Activated CD8-positive, alpha-beta memory T cell treated with anti-CD3 and anti-CD28 coated beads for 48 hours (primary cell): ENCODE data around the gene CRABP1.

Experiments
- DNase-seq, 3 experiments: peaks; one replicate each; pipeline ENCODE4 v3.0.0-alpha.2; 2020; ENCODE audit warnings: low read depth in 2 of 3, low spot score in 2 of 3

Gene CRABP1

GRCh38 chr15:78316283-78317083 lies 23.7 kb upstream of the CRABP1 start:
- no peak for DNase-seq

GRCh38 chr15:78317145-78317836 lies 22.9 kb upstream of the CRABP1 start:
- DNase-seq, result no peak

- no peak for DNase-seq
Observed at GRCh38 chr15:78319588-78319987, 20.6 kb upstream of the CRABP1 start.

- no peak for DNase-seq
Observed at GRCh38 chr15:78320183-78320582, 20.0 kb upstream of the CRABP1 start.

DNA sequence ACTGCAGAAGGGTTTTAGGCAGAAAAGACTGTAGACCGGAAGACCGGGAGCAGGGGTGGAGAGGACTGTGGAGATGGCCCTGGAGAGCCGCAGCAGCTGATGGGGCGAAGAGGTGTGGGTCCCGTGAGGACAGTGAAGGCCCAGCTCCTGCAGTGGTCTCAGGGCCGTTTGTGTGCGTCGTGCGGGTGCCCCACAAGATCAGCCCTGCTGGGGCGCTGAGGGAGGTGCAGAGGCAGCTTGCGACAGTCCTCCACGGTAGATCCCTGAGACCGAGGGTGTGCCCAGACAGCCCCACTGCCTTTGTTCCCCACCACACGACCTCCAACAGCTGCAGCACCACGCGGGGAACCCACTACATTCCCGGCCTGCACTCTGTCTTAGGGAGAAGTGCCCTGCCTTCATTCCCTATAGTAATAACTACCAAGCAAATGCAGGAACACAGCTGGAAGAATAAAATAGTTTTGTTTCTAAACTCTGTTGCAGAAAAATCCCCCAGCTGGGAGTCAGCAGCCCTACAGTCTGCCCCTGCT lies 19.0 kb upstream of the CRABP1 start:
- no peak for DNase-seq

DNA sequence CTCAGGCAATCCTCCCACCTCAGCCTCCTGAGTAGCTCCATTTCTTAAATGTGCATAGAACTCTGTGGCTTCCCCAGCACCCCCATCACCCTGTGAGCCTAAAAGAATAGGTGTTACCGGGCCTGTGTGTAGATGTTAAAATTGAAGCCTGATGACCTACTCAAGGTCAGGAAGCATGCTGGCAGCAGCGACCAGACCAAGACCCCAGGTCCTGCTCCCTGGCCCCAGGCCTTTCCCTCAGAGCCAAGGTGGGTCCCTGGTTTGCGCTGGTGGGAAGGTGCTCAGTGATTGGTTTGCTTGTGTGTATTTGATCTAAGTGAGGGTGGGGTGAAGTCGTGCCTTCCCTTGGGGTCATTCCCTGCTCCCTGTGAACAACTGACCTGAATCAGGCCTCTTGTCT lies 18.4 kb upstream of the CRABP1 start:
- no peak for DNase-seq

GRCh38 chr15:78322243-78322642 lies 17.9 kb upstream of the CRABP1 start:
- DNase-seq, result no peak

GRCh38 chr15:78322724-78323521 lies 17.2 kb upstream of the CRABP1 start:
- no peak for DNase-seq

GRCh38 chr15:78323693-78324092 lies 16.5 kb upstream of the CRABP1 start:
- DNase-seq, result no peak

DNA sequence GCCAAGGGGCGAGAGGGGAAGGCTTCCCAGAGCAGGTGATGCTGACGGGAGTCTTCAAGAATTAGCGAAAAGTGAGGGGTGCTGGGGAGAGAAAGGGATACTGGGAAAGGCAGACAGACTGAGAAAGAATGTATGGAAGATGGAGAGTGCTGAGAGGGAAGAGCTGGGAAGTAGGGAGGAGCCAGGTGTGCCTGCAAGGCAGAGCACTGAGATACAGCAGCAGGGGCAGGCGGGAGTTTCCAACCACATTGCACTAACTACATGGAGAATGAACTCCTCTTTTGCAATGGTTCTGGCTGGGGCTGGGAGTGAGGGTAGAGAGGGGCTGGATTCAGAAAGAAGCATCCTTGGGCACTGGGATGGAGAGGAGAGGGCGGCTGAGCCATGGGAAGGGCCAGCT lies 16.0 kb upstream of the CRABP1 start:
- DNase-seq, result no peak

DNA sequence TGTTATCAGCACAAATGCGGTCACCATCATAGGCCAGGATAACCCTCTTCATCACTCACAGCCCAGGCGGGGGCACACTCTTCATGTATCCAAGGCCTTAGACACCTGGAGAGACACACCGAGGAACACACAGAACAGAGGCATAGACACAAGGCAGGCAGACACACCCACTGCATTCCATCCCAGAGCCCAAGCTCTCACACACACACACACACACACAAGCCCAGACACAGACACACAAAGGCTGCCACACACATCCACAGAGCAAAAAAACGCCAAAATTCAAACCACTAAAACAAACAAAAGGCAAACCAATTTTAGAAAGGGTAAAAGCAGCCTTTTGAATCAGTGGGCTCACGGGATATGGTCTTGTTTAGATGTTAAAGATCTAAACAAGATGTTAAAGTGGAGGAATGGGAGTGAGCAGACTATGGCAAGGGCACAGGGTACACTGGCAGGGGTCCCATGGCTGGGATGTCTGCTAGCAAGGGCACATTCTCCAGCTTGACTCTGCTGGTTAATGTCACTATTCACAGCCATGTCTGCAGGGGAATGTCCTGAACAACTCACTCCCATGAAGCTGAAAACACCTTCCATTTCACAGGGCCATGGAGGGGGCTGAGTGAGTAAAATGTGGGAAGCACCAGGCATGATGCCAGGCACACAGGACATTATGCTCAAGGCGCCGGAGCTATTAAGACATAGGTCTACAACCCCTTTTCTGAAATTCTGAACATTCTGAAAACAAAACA lies 14.9 kb upstream of the CRABP1 start:
- DNase-seq, result no peak

GRCh38 chr15:78327466-78327865 lies 12.7 kb upstream of the CRABP1 start:
- DNase-seq, result no peak

- DNase-seq, result no peak
Observed at GRCh38 chr15:78329625-78330024, 10.5 kb upstream of the CRABP1 start.

- no peak for DNase-seq
Observed at GRCh38 chr15:78334845-78335244, 5.3 kb upstream of the CRABP1 start.

- no peak for DNase-seq
Observed at GRCh38 chr15:78335985-78336384, 4.2 kb upstream of the CRABP1 start.

- no peak for DNase-seq
Observed at GRCh38 chr15:78338781-78339180, 1.4 kb upstream of the CRABP1 start.

DNA sequence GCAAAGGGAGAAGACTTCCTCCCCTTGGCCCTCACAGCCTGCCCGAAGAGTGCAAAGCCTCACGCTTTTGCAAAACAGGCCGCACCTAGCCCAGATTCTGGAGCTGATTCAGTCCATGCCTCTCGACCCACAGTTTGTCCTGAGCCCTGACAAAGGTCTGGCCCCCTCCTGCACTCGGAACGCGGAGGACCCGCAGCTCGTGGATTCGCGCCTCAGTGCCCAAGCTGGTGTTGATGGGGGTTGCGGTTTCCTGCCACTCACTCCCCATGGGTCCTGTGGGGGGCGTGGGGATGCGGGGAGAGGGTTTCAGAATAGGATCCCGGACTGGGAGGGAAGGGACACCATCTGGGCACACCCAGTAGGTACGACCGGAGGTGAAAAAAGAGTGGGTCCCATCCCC lies 594 bp upstream of the CRABP1 start:
- no peak for DNase-seq

DNA sequence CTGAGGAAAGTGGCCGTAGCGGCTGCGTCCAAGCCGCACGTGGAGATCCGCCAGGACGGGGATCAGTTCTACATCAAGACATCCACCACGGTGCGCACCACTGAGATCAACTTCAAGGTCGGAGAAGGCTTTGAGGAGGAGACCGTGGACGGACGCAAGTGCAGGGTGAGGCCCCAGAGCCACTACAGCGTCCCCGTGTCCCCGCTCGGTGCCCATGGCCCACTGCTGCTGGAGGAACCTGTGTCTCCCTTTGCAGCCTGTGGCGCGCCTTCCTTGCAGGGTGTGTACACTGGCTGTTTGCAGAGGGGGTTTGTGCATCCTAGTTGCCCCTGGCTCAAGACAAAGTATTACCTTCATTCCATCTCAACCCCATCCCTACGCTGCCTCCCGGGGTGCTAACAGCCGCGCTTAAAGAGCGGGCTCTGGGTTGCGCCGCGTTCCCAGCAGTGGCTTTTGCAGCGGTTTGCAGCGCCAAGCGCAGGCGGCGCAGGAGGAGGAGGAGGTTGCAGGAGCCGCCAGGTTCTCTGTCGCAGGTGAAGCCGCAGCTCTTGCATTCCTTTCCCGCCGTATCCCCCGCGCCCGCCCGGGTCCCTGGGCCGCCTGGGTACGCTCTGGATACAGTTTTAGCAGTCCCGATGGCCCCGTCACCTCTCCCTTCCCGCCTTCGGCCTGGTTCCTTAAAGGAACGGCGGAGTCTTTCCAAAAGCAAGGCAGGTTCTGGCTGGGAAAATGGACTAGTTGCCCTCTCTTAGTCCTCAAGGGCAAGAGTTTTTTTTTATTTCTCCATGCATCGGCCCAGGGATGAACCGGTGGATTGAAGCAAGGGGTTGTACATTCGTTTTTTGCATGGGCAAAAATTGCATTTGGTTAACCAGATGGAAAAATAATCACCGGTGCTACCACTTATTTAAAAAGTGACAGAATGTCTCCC lies 1.2 kb downstream of the CRABP1 start:
- DNase-seq, result no peak

- DNase-seq, result no peak
Observed at GRCh38 chr15:78342021-78342420, 1.9 kb downstream of the CRABP1 start.
